HEK293 (cell line): ENCODE results near the gene TSPAN11.

Experiments
- CTCF ChIA-PET: fragments of 350-600 bp; formaldehyde crosslinking; extraction: SDS; loops from one replicate; lab custom pipeline; 2021; ENCODE audit warnings: antibody characterized with exemption; lab: Yijun Ruan, JAX
- POLR2A ChIA-PET: fragments of 300-600 bp; formaldehyde crosslinking; extraction: SDS; loops from one replicate; lab custom pipeline; 2020; ENCODE audit warnings: antibody characterized with exemption, inconsistent platforms; lab: Yijun Ruan, JAX
- H3K27ac ChIP-seq: fragments of 200-500 bp; sonication (Bioruptor generic); 2 replicates; pipeline ENCODE4 v1.5.1; 2014; ENCODE audit warnings: low read depth, low read length, control low read depth, inconsistent platforms; ENCODE audit errors: extremely low read depth
- H3K36me3 ChIP-seq, 2 experiments: fragments of 200-500 bp in 1 of 2; sonication (Bioruptor generic) in 1 of 2; 1 replicate in 1 of 2; 2 replicates in 1 of 2; pipeline ENCODE4 v1.5.1; 2014 to 2017; ENCODE audit warnings: inconsistent platforms in 2 of 2, low read length in 2 of 2; ENCODE audit not compliant: control insufficient read depth in 2 of 2, insufficient read depth in 1 of 2
- H3K4me1 ChIP-seq: fragments of 200-500 bp; sonication (Bioruptor generic); 2 replicates; pipeline ENCODE4 v1.5.1; 2014; ENCODE audit warnings: mild to moderate bottlenecking, low read length, inconsistent platforms; ENCODE audit not compliant: control insufficient read depth, insufficient read depth
- H3K4me3 ChIP-seq: 2 replicates; pipeline ENCODE4 v1.5.1; 2011; ENCODE audit warnings: low read depth, mild to moderate bottlenecking, control low read depth, low read length, moderate library complexity
- H3K9me3 ChIP-seq: fragments of 200-500 bp; sonication (Bioruptor generic); 2 replicates; pipeline ENCODE4 v1.5.1; 2014; ENCODE audit warnings: low read depth, low read length, inconsistent platforms; ENCODE audit not compliant: control insufficient read depth, insufficient read depth
- ELK4 ChIP-seq: IDR thresholded peaks from 2 replicates; pipeline ENCODE4 v1.6.1; 2011; ENCODE audit warnings: mild to moderate bottlenecking, low read depth, low read length, borderline replicate concordance
- PBX3 ChIP-seq: sonication (generic); formaldehyde crosslinking; IDR thresholded peaks from 2 replicates; pipeline ENCODE4 v1.8.1; 2022; ENCODE audit warnings: mild to moderate bottlenecking, moderate library complexity, missing genetic modification reagents
- REST ChIP-seq: fragments of 450-650 bp; formaldehyde crosslinking; IDR thresholded peaks from 2 replicates; pipeline ENCODE4 v1.5.1; 2016; ENCODE audit warnings: missing biosample characterization, missing genetic modification characterization
- ZBTB8A ChIP-seq: fragments of 450-650 bp; formaldehyde crosslinking; IDR thresholded peaks from 2 replicates; pipeline ENCODE4 v1.5.1; 2016; ENCODE audit warnings: missing biosample characterization, missing genetic modification characterization
- ZFP69B ChIP-seq: fragments of 450-650 bp; formaldehyde crosslinking; IDR thresholded peaks from 2 replicates; pipeline ENCODE4 v1.5.1; 2016; ENCODE audit warnings: missing biosample characterization, missing genetic modification characterization
- ZNF133 ChIP-seq: fragments of 450-650 bp; formaldehyde crosslinking; IDR thresholded peaks from 2 replicates; pipeline ENCODE4 v1.5.1; 2016; ENCODE audit warnings: missing biosample characterization, missing genetic modification characterization
- ZNF146 ChIP-seq: fragments of 450-650 bp; formaldehyde crosslinking; IDR thresholded peaks from 2 replicates; pipeline ENCODE4 v1.5.1; 2016; ENCODE audit warnings: missing biosample characterization, missing genetic modification characterization
- ZNF169 ChIP-seq: fragments of 450-650 bp; formaldehyde crosslinking; IDR thresholded peaks from 2 replicates; pipeline ENCODE4 v1.5.1; 2016; ENCODE audit warnings: missing biosample characterization, missing genetic modification characterization
- ZNF184 ChIP-seq: fragments of 450-650 bp; IDR thresholded peaks from 2 replicates; pipeline ENCODE4 v1.5.1; 2018; ENCODE audit warnings: missing biosample characterization, mild to moderate bottlenecking, missing genetic modification characterization
- ZNF24 ChIP-seq: fragments of 450-650 bp; formaldehyde crosslinking; IDR thresholded peaks from 2 replicates; pipeline ENCODE4 v1.5.1; 2016; ENCODE audit warnings: missing biosample characterization, missing genetic modification characterization
- ZNF280C ChIP-seq: fragments of 450-650 bp; formaldehyde crosslinking; IDR thresholded peaks from 2 replicates; pipeline ENCODE4 v1.5.1; 2016; ENCODE audit warnings: missing biosample characterization, missing genetic modification characterization
- ZNF350 ChIP-seq: fragments of 450-650 bp; formaldehyde crosslinking; IDR thresholded peaks from 2 replicates; pipeline ENCODE4 v1.5.0; 2017; ENCODE audit warnings: missing biosample characterization, mild to moderate bottlenecking, missing genetic modification characterization
- ZNF423 ChIP-seq: fragments of 450-650 bp; formaldehyde crosslinking; IDR thresholded peaks from 2 replicates; pipeline ENCODE4 v1.5.1; 2016; ENCODE audit warnings: missing biosample characterization, missing genetic modification characterization
- ZNF501 ChIP-seq: fragments of 450-650 bp; formaldehyde crosslinking; IDR thresholded peaks from 2 replicates; pipeline ENCODE4 v1.5.1; 2016; ENCODE audit warnings: missing biosample characterization, missing genetic modification characterization
- ZNF621 ChIP-seq: fragments of 450-650 bp; formaldehyde crosslinking; IDR thresholded peaks from 2 replicates; pipeline ENCODE4 v1.5.1; 2017; ENCODE audit warnings: missing biosample characterization, missing genetic modification characterization
- ZNF660 ChIP-seq: fragments of 450-650 bp; IDR thresholded peaks from 2 replicates; pipeline ENCODE4 v1.5.1; 2018; ENCODE audit warnings: missing biosample characterization, mild to moderate bottlenecking, missing genetic modification characterization
- ZNF843 ChIP-seq: fragments of 450-650 bp; formaldehyde crosslinking; IDR thresholded peaks from 2 replicates; pipeline ENCODE4 v1.5.1; 2016; ENCODE audit warnings: missing biosample characterization, missing genetic modification characterization
- TF ChIP-seq, protein P1 (sequence below): fragments of 450-650 bp; formaldehyde crosslinking; IDR thresholded peaks from 2 replicates; pipeline ENCODE4 v1.5.1; 2016; ENCODE audit warnings: missing biosample characterization, missing genetic modification characterization
- TF ChIP-seq, protein P2 (sequence below): fragments of 450-650 bp; formaldehyde crosslinking; conservative IDR thresholded peaks from 2 replicates; pipeline ENCODE4 v1.5.1; 2016; ENCODE audit warnings: low read depth, missing biosample characterization, missing genetic modification characterization

The TSPAN11 gene

GRCh38 chr12:31018790-31019505 is 92.4 kb downstream of the TSPAN11 start:
- no peaks in the 10 kb centered on the region for H3K36me3 ChIP-seq
- CTCF ChIA-PET = interaction anchor here (0.6 to 1.1 kb wide), 2 partner anchors 214 to 792 kb away, joined by 3 to 4 read pairs; no protein-coding TSS in a partner anchor
- no peak overlapping the region for H3K27ac ChIP-seq
- TF ChIP-seq ELK4 (no peak), ZNF423 (no peak), REST (tag by site-specific recombination) (no peak), ZNF146 (peak; percentile 91), ZNF843 (tag by site-specific recombination) (no peak), ZNF24 (no peak)
- TF ChIP-seq, protein P1, sequence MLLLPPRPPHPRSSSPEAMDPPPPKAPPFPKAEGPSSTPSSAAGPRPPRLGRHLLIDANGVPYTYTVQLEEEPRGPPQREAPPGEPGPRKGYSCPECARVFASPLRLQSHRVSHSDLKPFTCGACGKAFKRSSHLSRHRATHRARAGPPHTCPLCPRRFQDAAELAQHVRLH (tag by site-specific recombination) = no peak
- TF ChIP-seq, all 188 proteins: peak for 1
- POLR2A ChIA-PET = no interaction called here
- Histone ChIP-seq H3K9me3 (no peaks in the 10 kb centered on the region), H3K4me3 (no peak overlapping the region), H3K4me1 (peaks cover 7% of the 10 kb centered on the region)

DNA sequence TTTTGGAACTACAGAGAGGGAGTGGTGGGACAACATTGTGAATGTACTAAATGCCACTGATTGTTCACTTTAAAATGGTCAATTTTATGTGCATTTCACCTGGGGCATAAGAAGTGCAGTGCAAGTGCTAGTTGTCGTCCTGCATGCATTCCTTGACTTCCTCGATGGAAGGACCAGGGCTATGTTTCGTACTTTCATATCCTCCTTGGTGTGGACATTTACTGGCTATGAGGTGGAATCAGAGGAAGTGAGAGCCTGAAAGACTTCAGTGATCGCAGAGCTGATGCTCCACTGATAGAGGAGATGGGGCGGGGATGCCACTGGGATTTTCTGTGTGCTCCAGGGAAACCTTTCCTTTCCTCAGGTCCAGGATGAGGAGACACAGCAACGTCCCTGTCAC is 93.0 kb downstream of the TSPAN11 start:
- CTCF ChIA-PET = no interaction called here
- H3K9me3 ChIP-seq = no peaks in the 10 kb centered on the region
- H3K4me3 ChIP-seq = no peak overlapping the region
- no peak overlapping the region for H3K27ac ChIP-seq
- H3K4me1 ChIP-seq = peaks cover 7% of the 10 kb centered on the region
- TF ChIP-seq ZNF621 (tag by site-specific recombination) (no peak), ZNF184 (tag by site-specific recombination) (no peak), ZNF350 (no peak)
- TF ChIP-seq, all 188 proteins: peak for 0
- H3K36me3 ChIP-seq = no peaks in the 10 kb centered on the region
- POLR2A ChIA-PET = no interaction called here

- Histone ChIP-seq H3K27ac (no peak overlapping the region), H3K36me3 (no peaks in the 10 kb centered on the region), H3K4me1 (peaks cover 7% of the 10 kb centered on the region), H3K9me3 (no peaks in the 10 kb centered on the region), H3K4me3 (no peak overlapping the region)
- POLR2A ChIA-PET = no interaction called here
- CTCF ChIA-PET = no interaction called here
- no peak for TF ChIP-seq PBX3 (CRISPR knock-in tag)
- TF ChIP-seq ZNF660 = no peak
- TF ChIP-seq ZFP69B (tag by site-specific recombination) = no peak
- TF ChIP-seq, protein P2, sequence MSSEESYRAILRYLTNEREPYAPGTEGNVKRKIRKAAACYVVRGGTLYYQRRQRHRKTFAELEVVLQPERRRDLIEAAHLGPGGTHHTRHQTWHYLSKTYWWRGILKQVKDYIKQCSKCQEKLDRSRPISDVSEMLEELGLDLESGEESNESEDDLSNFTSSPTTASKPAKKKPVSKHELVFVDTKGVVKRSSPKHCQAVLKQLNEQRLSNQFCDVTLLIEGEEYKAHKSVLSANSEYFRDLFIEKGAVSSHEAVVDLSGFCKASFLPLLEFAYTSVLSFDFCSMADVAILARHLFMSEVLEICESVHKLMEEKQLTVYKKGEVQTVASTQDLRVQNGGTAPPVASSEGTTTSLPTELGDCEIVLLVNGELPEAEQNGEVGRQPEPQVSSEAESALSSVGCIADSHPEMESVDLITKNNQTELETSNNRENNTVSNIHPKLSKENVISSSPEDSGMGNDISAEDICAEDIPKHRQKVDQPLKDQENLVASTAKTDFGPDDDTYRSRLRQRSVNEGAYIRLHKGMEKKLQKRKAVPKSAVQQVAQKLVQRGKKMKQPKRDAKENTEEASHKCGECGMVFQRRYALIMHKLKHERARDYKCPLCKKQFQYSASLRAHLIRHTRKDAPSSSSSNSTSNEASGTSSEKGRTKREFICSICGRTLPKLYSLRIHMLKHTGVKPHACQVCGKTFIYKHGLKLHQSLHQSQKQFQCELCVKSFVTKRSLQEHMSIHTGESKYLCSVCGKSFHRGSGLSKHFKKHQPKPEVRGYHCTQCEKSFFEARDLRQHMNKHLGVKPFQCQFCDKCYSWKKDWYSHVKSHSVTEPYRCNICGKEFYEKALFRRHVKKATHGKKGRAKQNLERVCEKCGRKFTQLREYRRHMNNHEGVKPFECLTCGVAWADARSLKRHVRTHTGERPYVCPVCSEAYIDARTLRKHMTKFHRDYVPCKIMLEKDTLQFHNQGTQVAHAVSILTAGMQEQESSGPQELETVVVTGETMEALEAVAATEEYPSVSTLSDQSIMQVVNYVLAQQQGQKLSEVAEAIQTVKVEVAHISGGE (tag by site-specific recombination) = no peak
- no peak for TF ChIP-seq ZBTB8A (tag by site-specific recombination)
- TF ChIP-seq ZNF133 (tag by site-specific recombination) = no peak
- TF ChIP-seq ZNF501 (tag by site-specific recombination) = no peak
- TF ChIP-seq ZNF169 = no peak
- no peak for TF ChIP-seq ZNF24
- no peak for TF ChIP-seq ZNF280C
Observed at GRCh38 chr12:31019976-31020375, 93.4 kb downstream of the TSPAN11 start.
